Measurements from ENCODE around the gene HDAC4. TPM values are rescaled to one million over a fixed set of nuclear protein-coding genes. Genes with fewer than 3 reads are reported as not detected.

Gene HDAC4
- total and polyA plus RNA-seq, 8 donors = 1.7 to 98.8 (median 24.5) TPM

DNA sequence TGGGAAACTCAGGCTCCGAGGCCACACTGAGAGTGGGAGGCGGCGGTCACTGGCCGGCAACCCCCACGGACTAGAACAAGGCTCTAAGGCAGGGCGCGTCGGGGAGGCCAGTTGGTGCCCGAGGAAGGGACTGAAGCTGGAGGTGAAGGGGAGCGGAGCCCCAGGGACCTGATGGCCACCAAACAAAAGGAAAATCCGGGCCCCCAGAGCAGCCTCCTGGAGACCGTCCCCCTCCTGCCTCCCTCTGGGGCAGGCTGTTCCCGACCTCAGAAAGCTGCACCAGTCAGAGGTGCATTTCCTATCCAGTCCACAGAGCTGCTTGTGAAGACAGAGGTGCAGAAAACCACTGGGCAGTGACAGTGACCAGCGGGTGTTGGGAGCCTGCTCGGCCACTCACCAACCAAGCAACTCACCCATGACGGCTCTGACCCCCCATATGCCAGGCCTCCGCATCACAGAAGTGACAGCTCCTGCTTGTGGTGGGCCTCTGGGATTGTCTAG, 380.2 kb downstream of the HDAC4 start:
- Histone ChIP-seq H3K4me1 (peaks cover 5 to 16% (median 11%) of the 10 kb centered on the region in 4 donors), H3K4me3 (no peak overlapping the region), H3K36me3 (no peaks in the 10 kb centered on the region), H3K27me3 (peaks cover 0 to 37% (median 0%) of the 10 kb centered on the region in 3 donors), H3K9me3 (no peaks in the 10 kb centered on the region), H3K27ac (no peak overlapping the region)
- TF ChIP-seq, protein P1, sequence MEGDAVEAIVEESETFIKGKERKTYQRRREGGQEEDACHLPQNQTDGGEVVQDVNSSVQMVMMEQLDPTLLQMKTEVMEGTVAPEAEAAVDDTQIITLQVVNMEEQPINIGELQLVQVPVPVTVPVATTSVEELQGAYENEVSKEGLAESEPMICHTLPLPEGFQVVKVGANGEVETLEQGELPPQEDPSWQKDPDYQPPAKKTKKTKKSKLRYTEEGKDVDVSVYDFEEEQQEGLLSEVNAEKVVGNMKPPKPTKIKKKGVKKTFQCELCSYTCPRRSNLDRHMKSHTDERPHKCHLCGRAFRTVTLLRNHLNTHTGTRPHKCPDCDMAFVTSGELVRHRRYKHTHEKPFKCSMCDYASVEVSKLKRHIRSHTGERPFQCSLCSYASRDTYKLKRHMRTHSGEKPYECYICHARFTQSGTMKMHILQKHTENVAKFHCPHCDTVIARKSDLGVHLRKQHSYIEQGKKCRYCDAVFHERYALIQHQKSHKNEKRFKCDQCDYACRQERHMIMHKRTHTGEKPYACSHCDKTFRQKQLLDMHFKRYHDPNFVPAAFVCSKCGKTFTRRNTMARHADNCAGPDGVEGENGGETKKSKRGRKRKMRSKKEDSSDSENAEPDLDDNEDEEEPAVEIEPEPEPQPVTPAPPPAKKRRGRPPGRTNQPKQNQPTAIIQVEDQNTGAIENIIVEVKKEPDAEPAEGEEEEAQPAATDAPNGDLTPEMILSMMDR (IDR thresholded peaks at IDR 0.05) = no peak
- no peak for TF ChIP-seq EP300 (IDR thresholded peaks at IDR 0.05)
- no peak for TF ChIP-seq POLR2AphosphoS5 (IDR thresholded peaks at IDR 0.05)
- TF ChIP-seq POLR2A (IDR thresholded peaks at IDR 0.05) = no peak
- DNase-seq = no peak
- intact Hi-C loops (cut with DNase I; ENCODE audit: low total_unique reads) = no loop called here
- WGBS, 5 donors = 83 to 91% (median 90%) methylated on average over 12 to 17 of the region's 17 CpGs

DNA sequence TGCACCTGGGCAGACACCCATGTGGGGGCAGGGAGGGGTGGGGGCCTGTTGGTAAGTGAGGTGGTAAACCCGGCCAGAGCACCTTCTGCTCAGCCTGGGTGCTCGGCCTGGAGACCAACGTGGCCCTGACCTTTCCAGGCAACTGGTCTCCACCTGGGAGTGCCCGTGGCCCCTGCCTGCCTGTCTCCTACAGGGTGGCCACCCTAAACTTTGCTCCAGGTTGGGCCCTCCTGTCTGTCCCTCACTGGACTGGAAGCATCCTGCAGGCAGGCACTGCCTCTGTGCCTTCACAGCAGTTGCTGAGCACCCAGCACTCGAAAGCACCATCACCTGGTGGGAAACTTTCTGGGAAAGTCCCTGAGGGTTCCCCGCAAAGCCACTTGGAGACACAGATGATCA, 381.6 kb downstream of the HDAC4 start:
- no peak for DNase-seq
- no peak overlapping the region for H3K27ac ChIP-seq

DNA sequence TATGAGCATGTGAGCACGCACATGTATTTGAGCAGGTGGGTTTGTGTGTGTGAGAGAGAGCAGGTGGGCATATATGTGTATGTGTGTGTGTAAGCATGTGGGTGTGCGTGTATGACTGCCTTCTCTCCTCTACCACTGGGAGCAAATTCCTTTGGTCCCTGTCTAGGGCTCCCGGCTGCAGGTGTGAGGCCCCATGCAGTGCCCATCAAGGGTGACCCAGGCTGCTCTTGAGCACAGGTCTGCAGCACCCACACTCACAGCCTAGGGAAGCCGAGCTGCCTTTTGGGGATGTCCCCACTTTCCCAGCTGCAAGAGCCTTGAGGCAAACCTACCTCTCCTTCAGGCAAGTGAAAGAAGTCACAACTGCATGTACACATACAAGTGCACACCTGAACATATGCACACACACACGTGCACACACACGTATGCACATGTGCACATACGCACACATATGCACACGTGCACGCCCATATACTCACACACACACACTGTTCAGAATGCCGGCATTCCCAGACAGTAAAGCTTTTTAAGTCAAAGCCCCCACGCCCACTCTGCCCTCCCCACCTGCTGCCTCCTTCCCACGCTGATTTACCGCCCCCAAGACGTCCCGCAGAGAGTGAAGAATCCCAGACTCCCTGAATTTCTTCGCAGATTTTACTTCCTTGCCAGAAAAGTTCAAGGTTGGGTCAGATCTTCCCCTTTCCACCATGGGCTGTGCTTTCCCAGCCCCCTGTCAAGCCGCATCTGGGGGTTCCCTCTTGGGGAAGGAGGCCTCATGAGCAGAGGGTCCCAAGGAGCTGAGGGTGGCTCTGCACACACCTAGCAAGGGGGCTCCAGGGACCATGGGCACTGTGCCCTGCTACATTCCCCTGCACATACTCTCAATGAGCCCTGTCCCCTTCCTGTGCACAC, 382.3 kb downstream of the HDAC4 start:
- 66 to 82% (median 78%) methylated on average over 15 to 17 of the region's 17 CpGs for WGBS, 5 donors
- TF ChIP-seq, protein P1 (IDR thresholded peaks at IDR 0.05) = no peak
- TF ChIP-seq POLR2AphosphoS5 (IDR thresholded peaks at IDR 0.05) (no peak), POLR2A (IDR thresholded peaks at IDR 0.05) (no peak), EP300 (IDR thresholded peaks at IDR 0.05) (no peak)
- Histone ChIP-seq H3K4me3 (no peak overlapping the region), H3K27me3 (peaks cover 0 to 48% (median 0%) of the 10 kb centered on the region in 3 donors), H3K36me3 (no peaks in the 10 kb centered on the region), H3K27ac (no peak overlapping the region), H3K4me1 (no peaks in the 10 kb centered on the region), H3K9me3 (no peaks in the 10 kb centered on the region)
- peak in 1 of 2 donors; percentile 43 for DNase-seq
- intact Hi-C loops (cut with DNase I; ENCODE audit: low total_unique reads) = no loop called here

More for the DNA sequence above, 381.6 kb downstream of the HDAC4 start:
- Histone ChIP-seq H3K36me3 (no peaks in the 10 kb centered on the region), H3K9me3 (no peaks in the 10 kb centered on the region), H3K4me3 (no peak overlapping the region), H3K4me1 (peaks cover 0 to 2% (median 0%) of the 10 kb centered on the region in 4 donors), H3K27me3 (peaks cover 0 to 48% (median 0%) of the 10 kb centered on the region in 3 donors)
- TF ChIP-seq POLR2A (IDR thresholded peaks at IDR 0.05) = no peak
- no peak for TF ChIP-seq EP300 (IDR thresholded peaks at IDR 0.05)
- TF ChIP-seq, protein P1 (IDR thresholded peaks at IDR 0.05) = no peak
- TF ChIP-seq POLR2AphosphoS5 (IDR thresholded peaks at IDR 0.05) = no peak
- 61 to 94% (median 83%) methylated on average over 6 of the region's 6 CpGs for WGBS, 5 donors
- intact Hi-C loops (cut with DNase I; ENCODE audit: low total_unique reads) = no loop called here

DNA sequence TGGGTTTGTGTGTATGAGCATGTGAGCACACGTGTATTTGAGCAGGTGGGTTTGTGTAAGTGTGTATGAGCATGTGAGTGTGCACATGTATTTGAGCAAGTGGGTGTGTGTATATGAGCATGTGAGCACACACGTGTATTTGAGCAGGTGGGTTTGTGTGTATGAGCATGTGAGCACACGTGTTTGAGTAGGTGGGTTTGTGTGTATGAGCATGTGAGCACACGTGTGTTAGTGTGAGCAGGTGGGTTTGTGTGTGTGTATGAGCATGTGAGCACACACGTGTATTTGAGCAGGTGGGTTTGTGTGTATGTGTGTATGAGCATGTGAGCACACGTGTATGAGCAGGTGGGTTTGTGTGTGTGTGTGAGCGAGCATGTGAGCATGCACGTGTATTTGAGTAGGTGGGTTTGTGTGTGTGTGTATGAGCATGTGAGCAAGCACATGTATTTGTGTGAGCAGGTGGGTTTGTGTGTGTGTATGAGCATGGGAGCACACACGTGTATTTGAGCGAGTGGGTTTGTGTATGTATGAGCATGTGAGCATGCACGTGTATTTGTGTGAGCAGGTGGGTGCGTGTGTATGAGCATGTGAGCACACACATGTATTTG, 383.2 kb downstream of the HDAC4 start:
- Histone ChIP-seq H3K4me1 (no peaks in the 10 kb centered on the region), H3K27ac (no peak overlapping the region), H3K4me3 (no peak overlapping the region), H3K27me3 (peaks cover 0 to 58% (median under 1%) of the 10 kb centered on the region in 3 donors), H3K9me3 (no peaks in the 10 kb centered on the region), H3K36me3 (no peaks in the 10 kb centered on the region)
- whole genome bisulfite sequencing, 5 donors = 82 to 94% (median 89%) methylated on average over 12 of the region's 12 CpGs
- DNase-seq = no peak
- intact Hi-C loops (cut with DNase I; ENCODE audit: low total_unique reads) = no loop called here
- TF ChIP-seq POLR2AphosphoS5 (IDR thresholded peaks at IDR 0.05) (no peak), EP300 (IDR thresholded peaks at IDR 0.05) (no peak), POLR2A (IDR thresholded peaks at IDR 0.05) (no peak)
- TF ChIP-seq, protein P1 (IDR thresholded peaks at IDR 0.05) = no peak

Data from stomach (tissue), 9 donors.